CD4-positive, alpha-beta memory T cell (primary cell): ENCODE measurements around the gene ARFGEF3. TPM values are rescaled to one million over a fixed set of nuclear protein-coding genes. Genes with fewer than 3 reads are reported as not detected.

Source experiments
- CTCF ChIA-PET: fragments of 350-600 bp; sonication (Branson Sonifier 250); formaldehyde crosslinking; loops from one replicate; lab custom pipeline; 2021; ENCODE audit warnings: inconsistent platforms; ENCODE audit not compliant: partially characterized antibody; lab: Charles Lee
- POLR2A ChIA-PET: fragments of 350-600 bp; sonication (Branson Sonifier 250); formaldehyde crosslinking; loops from one replicate; lab custom pipeline; 2021; ENCODE audit not compliant: partially characterized antibody; lab: Charles Lee
- DNase-seq, 5 donors: peaks; one replicate each; pipeline versions ENCODE4 v3.0.0 to v3.0.0-alpha.2; 2020 to 2022; ENCODE audit warnings: mixed read lengths in 1 of 5
- H3K27ac ChIP-seq: one replicate; pipeline ENCODE4 v1.7.0; 2013; ENCODE audit warnings: low read depth, low read length
- H3K27me3 ChIP-seq: 2 replicates; pipeline ENCODE4 v1.7.0; 2013; ENCODE audit warnings: mild to moderate bottlenecking, low read length, moderate library complexity; ENCODE audit not compliant: insufficient read depth
- H3K36me3 ChIP-seq: 2 replicates; pipeline ENCODE4 v1.7.0; 2013; ENCODE audit warnings: mild to moderate bottlenecking, low read length, moderate library complexity; ENCODE audit not compliant: insufficient read depth
- H3K4me1 ChIP-seq: 2 replicates; pipeline ENCODE4 v1.7.0; 2013; ENCODE audit warnings: mild to moderate bottlenecking, low read length, moderate library complexity; ENCODE audit not compliant: insufficient read depth
- H3K4me3 ChIP-seq, 2 donors: one replicate each; pipeline ENCODE4 v1.7.0; 2013; ENCODE audit warnings: low read length in 2 of 2, mild to moderate bottlenecking in 1 of 2
- H3K9me3 ChIP-seq, 2 donors: one replicate each; pipeline ENCODE4 v1.7.0; 2013; ENCODE audit warnings: low read length in 2 of 2, control low read depth in 1 of 2; ENCODE audit not compliant: control insufficient read depth in 1 of 2
- H3K27ac Mint-ChIP-seq, 7 donors: one replicate each; pipeline ENCODE4 v1.8.0; 2020 to 2021; ENCODE audit warnings: mixed read lengths in 7 of 7, mild to moderate bottlenecking in 6 of 7, inconsistent platforms in 3 of 7, moderate library complexity in 3 of 7
- H3K27me3 Mint-ChIP-seq, 2 donors: one replicate each; pipeline ENCODE4 v1.8.0; 2020 to 2021; ENCODE audit warnings: mixed read lengths in 2 of 2
- H3K36me3 Mint-ChIP-seq, 2 donors: one replicate each; pipeline ENCODE4 v1.8.0; 2020 to 2021; ENCODE audit warnings: mixed read lengths in 2 of 2, inconsistent platforms in 1 of 2, mild to moderate bottlenecking in 1 of 2
- H3K4me1 Mint-ChIP-seq, 4 donors: one replicate each; pipeline ENCODE4 v1.8.0; 2020 to 2021; ENCODE audit warnings: mixed read lengths in 4 of 4, mild to moderate bottlenecking in 1 of 4
- H3K4me3 Mint-ChIP-seq, 8 donors: one replicate each; pipeline ENCODE4 v1.8.0; 2020 to 2021; ENCODE audit warnings: mixed read lengths in 8 of 8, mild to moderate bottlenecking in 7 of 8, moderate library complexity in 6 of 8, inconsistent platforms in 3 of 8
- H3K9me3 Mint-ChIP-seq, 8 donors: one replicate each; pipeline ENCODE4 v1.8.0; 2020 to 2021; ENCODE audit warnings: mixed read lengths in 8 of 8, mild to moderate bottlenecking in 5 of 8, inconsistent platforms in 3 of 8, moderate library complexity in 1 of 8
- intact Hi-C: fragments of 100-400 bp; cut with micrococcal nuclease; formaldehyde crosslinking; loops from one replicate; pipeline ENCODE4 v1.15.1; 2023
- polyA plus RNA-seq, 2 donors: library from polyadenylated mRNA; unstranded; fragments of 300-500 nt; fragmentation: Illumina TruSeq; gene quantifications; one replicate each; pipeline ENCODE4 v1.2.3, GENCODE V29; 2021
- total RNA-seq, 2 experiments: library from RNA; stranded (reverse); gene quantifications; one replicate each; pipeline ENCODE4 v1.2.3, GENCODE V29; 2021

ARFGEF3 gene
- total and polyA plus RNA-seq, 4 experiments from 2014 or later: 0.03 TPM; not detected in 3

GRCh38 chr6:138293428-138294395 is 132.0 kb downstream of the ARFGEF3 start:
- Mint-ChIP-seq H3K36me3 (no peaks in the 10 kb centered on the region), H3K4me1 (peaks cover 0 to 1% (median 0%) of the 10 kb centered on the region in 4 donors), H3K27ac (no peak overlapping the region), H3K27me3 (peaks cover 9 to 15% of the 10 kb centered on the region in 2 donors), H3K4me3 (no peak overlapping the region), H3K9me3 (peaks cover 0 to 2% (median 0%) of the 10 kb centered on the region in 8 donors)
- ChIA-PET CTCF (interaction anchor here (1.5 kb wide), 1 partner anchor 9 kb away, joined by 4 read pairs; no protein-coding TSS in a partner anchor), POLR2A (no interaction called here)
- Histone ChIP-seq H3K27ac (no peak overlapping the region), H3K4me1 (no peaks in the 10 kb centered on the region), H3K9me3 (no peaks in the 10 kb centered on the region), H3K36me3 (no peaks in the 10 kb centered on the region), H3K4me3 (no peak overlapping the region), H3K27me3 (no peaks in the 10 kb centered on the region)
- intact Hi-C loops: no loop called here
- DNase-seq: no peak

GRCh38 chr6:138296381-138296780 is 134.6 kb downstream of the ARFGEF3 start:
- Histone ChIP-seq H3K4me3 (no peak overlapping the region), H3K27ac (no peak overlapping the region), H3K9me3 (no peaks in the 10 kb centered on the region), H3K36me3 (no peaks in the 10 kb centered on the region), H3K27me3 (no peaks in the 10 kb centered on the region), H3K4me1 (no peaks in the 10 kb centered on the region)
- intact Hi-C loops: no loop called here
- H3K27ac Mint-ChIP-seq: no peak overlapping the region
- ChIA-PET POLR2A (no interaction called here), CTCF (interaction anchor here (2.9 kb wide), 1 partner anchor 9 kb away, joined by 16 read pairs; no protein-coding TSS in a partner anchor)
- no peaks in the 10 kb centered on the region for H3K36me3 Mint-ChIP-seq
- no peak for DNase-seq
- no peaks in the 10 kb centered on the region for H3K4me1 Mint-ChIP-seq
- peaks cover 14 to 15% of the 10 kb centered on the region in 2 donors for H3K27me3 Mint-ChIP-seq
- H3K9me3 Mint-ChIP-seq: peaks cover 0 to 2% (median 0%) of the 10 kb centered on the region in 8 donors
- no peak overlapping the region for H3K4me3 Mint-ChIP-seq

- ChIA-PET POLR2A (no interaction called here), CTCF (interaction anchor here (2.9 kb wide), 1 partner anchor 9 kb away, joined by 16 read pairs; no protein-coding TSS in a partner anchor)
- no peaks in the 10 kb centered on the region for H3K4me1 Mint-ChIP-seq
- Histone ChIP-seq H3K9me3 (no peaks in the 10 kb centered on the region), H3K27me3 (no peaks in the 10 kb centered on the region), H3K27ac (no peak overlapping the region), H3K36me3 (no peaks in the 10 kb centered on the region), H3K4me3 (no peak overlapping the region), H3K4me1 (no peaks in the 10 kb centered on the region)
- no peak overlapping the region for H3K4me3 Mint-ChIP-seq
- DNase-seq: no peak
- H3K27me3 Mint-ChIP-seq: peaks cover 16 to 18% of the 10 kb centered on the region in 2 donors
- H3K9me3 Mint-ChIP-seq: peaks cover 0 to 2% (median 0%) of the 10 kb centered on the region in 8 donors
- H3K36me3 Mint-ChIP-seq: no peaks in the 10 kb centered on the region
- intact Hi-C loops: no loop called here
- H3K27ac Mint-ChIP-seq: no peak overlapping the region
Observed at GRCh38 chr6:138296786-138297185, 135.0 kb downstream of the ARFGEF3 start.

GRCh38 chr6:138297761-138298298 is 136.1 kb downstream of the ARFGEF3 start:
- Histone ChIP-seq H3K27ac (no peak overlapping the region), H3K4me3 (no peak overlapping the region), H3K9me3 (no peaks in the 10 kb centered on the region), H3K4me1 (no peaks in the 10 kb centered on the region), H3K36me3 (no peaks in the 10 kb centered on the region), H3K27me3 (no peaks in the 10 kb centered on the region)
- Mint-ChIP-seq H3K4me1 (no peaks in the 10 kb centered on the region), H3K36me3 (no peaks in the 10 kb centered on the region), H3K27ac (no peak overlapping the region), H3K27me3 (peaks cover 15 to 18% of the 10 kb centered on the region in 2 donors), H3K9me3 (no peaks in the 10 kb centered on the region), H3K4me3 (no peak overlapping the region)
- ChIA-PET POLR2A (no interaction called here), CTCF (interaction anchor here (2.9 kb wide), 1 partner anchor 10 kb away, joined by 16 read pairs; no protein-coding TSS in a partner anchor)
- DNase-seq: no peak
- intact Hi-C loops: no loop called here

DNA sequence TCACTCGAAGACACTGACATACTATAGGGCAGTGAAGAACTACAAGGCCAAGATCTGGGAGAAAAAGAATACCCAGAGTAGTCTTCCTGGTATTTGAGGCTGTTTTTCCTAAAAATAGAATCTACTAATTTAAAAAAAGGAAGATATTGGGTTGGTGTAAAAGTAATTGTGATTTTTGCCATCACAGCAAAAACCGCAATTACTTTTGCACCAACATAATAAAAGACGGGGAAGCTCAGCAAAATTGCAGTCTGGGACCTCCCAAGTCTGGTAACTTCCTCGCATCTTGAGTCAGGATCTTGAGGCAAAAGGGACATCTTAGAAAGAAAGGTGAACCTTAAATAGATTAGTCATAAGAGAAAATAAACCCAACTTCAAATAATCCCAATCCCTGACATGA is 138.7 kb downstream of the ARFGEF3 start:
- intact Hi-C loops: no loop called here
- Mint-ChIP-seq H3K36me3 (no peaks in the 10 kb centered on the region), H3K27me3 (peaks cover 17 to 18% of the 10 kb centered on the region in 2 donors), H3K4me1 (no peaks in the 10 kb centered on the region), H3K9me3 (no peaks in the 10 kb centered on the region), H3K4me3 (no peak overlapping the region), H3K27ac (no peak overlapping the region)
- Histone ChIP-seq H3K36me3 (no peaks in the 10 kb centered on the region), H3K27ac (no peak overlapping the region), H3K4me3 (no peak overlapping the region), H3K27me3 (no peaks in the 10 kb centered on the region), H3K4me1 (no peaks in the 10 kb centered on the region), H3K9me3 (no peaks in the 10 kb centered on the region)
- DNase-seq: no peak
- ChIA-PET CTCF (no interaction called here), POLR2A (no interaction called here)

- ChIA-PET CTCF (interaction anchor here (1.4 kb wide), 1 partner anchor 13 kb away, joined by 3 read pairs; no protein-coding TSS in a partner anchor), POLR2A (no interaction called here)
- H3K4me3 Mint-ChIP-seq: no peak overlapping the region
- DNase-seq: no peak
- H3K36me3 ChIP-seq: no peaks in the 10 kb centered on the region
- H3K9me3 Mint-ChIP-seq: no peaks in the 10 kb centered on the region
- H3K27ac Mint-ChIP-seq: no peak overlapping the region
- no peaks in the 10 kb centered on the region for H3K27me3 ChIP-seq
- intact Hi-C loops: no loop called here
- peaks cover 13 to 16% of the 10 kb centered on the region in 2 donors for H3K27me3 Mint-ChIP-seq
- H3K36me3 Mint-ChIP-seq: no peaks in the 10 kb centered on the region
- H3K27ac ChIP-seq: no peak overlapping the region
- no peaks in the 10 kb centered on the region for H3K9me3 ChIP-seq
- no peaks in the 10 kb centered on the region for H3K4me1 Mint-ChIP-seq
- H3K4me3 ChIP-seq: no peak overlapping the region
- H3K4me1 ChIP-seq: no peaks in the 10 kb centered on the region
Observed at GRCh38 chr6:138302554-138302953, 140.8 kb downstream of the ARFGEF3 start.

DNA sequence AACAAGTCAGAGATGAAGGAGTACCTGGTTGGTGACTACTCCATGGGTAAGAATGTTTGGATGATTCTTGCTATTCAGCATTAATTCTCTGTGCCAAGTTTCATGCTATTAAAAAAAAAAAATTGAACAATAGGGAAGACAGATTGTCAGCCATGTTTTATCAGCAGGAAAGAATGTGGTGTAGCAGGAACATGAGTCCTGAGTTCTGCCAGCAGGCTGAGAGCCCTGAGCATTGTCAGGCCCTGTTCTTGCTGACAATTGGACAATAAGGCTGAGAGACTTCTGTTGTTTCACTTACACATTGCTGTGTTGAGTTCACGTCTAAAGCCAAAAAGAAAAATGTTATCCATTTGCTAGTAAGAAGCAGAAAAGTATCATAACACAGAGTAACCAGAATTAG is 145.6 kb downstream of the ARFGEF3 start:
- POLR2A ChIA-PET: no interaction called here
- Histone ChIP-seq H3K27ac (no peak overlapping the region), H3K4me3 (no peak overlapping the region), H3K27me3 (no peaks in the 10 kb centered on the region), H3K36me3 (no peaks in the 10 kb centered on the region), H3K4me1 (no peaks in the 10 kb centered on the region), H3K9me3 (no peaks in the 10 kb centered on the region)
- no peaks in the 10 kb centered on the region for H3K9me3 Mint-ChIP-seq
- DNase-seq: no peak
- CTCF ChIA-PET: no interaction called here
- no peaks in the 10 kb centered on the region for H3K36me3 Mint-ChIP-seq
- peaks cover 0 to 4% of the 10 kb centered on the region in 2 donors for H3K27me3 Mint-ChIP-seq
- no peaks in the 10 kb centered on the region for H3K4me1 Mint-ChIP-seq
- H3K4me3 Mint-ChIP-seq: no peak overlapping the region
- H3K27ac Mint-ChIP-seq: no peak overlapping the region
- intact Hi-C loops: no loop called here
